Measurements from ENCODE around the gene STMP1. TPM values are rescaled to one million over a fixed set of nuclear protein-coding genes. Genes with fewer than 3 reads are reported as not detected.

STMP1 gene
- total and polyA plus RNA-seq, 2 of the 8 experiments (the other 6 are each of a cell fraction or from before 2014, with no cell fraction given) = 22.7 to 36.7 TPM

- TF ChIP-seq CHD7 (IDR thresholded peaks at IDR 0.05; ENCODE audit: insufficient replicate concordance, low read length) (no peak), GTF2F1 (IDR thresholded peaks at IDR 0.05; ENCODE audit: borderline replicate concordance, low read depth, low read length) (no peak), CTBP2 (IDR thresholded peaks at IDR 0.05; ENCODE audit: borderline replicate concordance, insufficient read depth, insufficient read length, low read length) (no peak), SAP30 (IDR thresholded peaks at IDR 0.05; ENCODE audit: insufficient read depth, insufficient replicate concordance, low read length) (no peak), KDM1A (IDR thresholded peaks at IDR 0.05; ENCODE audit: borderline replicate concordance, low read length) (no peak), KDM5A (IDR thresholded peaks at IDR 0.05; ENCODE audit: low read length) (no peak), RXRA (IDR thresholded peaks at IDR 0.05; ENCODE audit: insufficient read depth, low read depth, low read length) (no peak), MAX (IDR thresholded peaks at IDR 0.05) (no peak), CHD1 (IDR thresholded peaks at IDR 0.05; ENCODE audit: low read depth, low read length) (no peak), SP2 (IDR thresholded peaks at IDR 0.05; ENCODE audit: low read length) (no peak), BCL11A (IDR thresholded peaks at IDR 0.05; ENCODE audit: low read depth in 2 of 2, low read length in 2 of 2) (no peak)
Observed at GRCh38 chr7:135712796-135713195, 50.5 kb downstream of the STMP1 start (continued).

Measured in H1 (cell line).